Endothelial cell of umbilical vein (primary cell): ENCODE results near the gene TNRC6C. TPM values are rescaled to one million over a fixed set of nuclear protein-coding genes. Genes with fewer than 3 reads are reported as not detected.

ENCODE experiments used
- BruUV-seq: library from RNA; stranded (reverse); fragments of 400-500 nt; replicated peaks from 2 replicates; lab custom pipeline; 2021; lab: Mats Ljungman, UMichigan
- CTCF ChIA-PET: fragments of 300-600, 350-600 bp; sonication (Branson Sonifier 250); formaldehyde crosslinking; loops from one replicate; lab custom pipeline; 2021; ENCODE audit warnings: antibody characterized with exemption, inconsistent platforms; lab: Charles Lee
- POLR2A ChIA-PET: fragments of 300-600, 350-600 bp; sonication (Branson Sonifier 250); formaldehyde crosslinking; loops from one replicate; lab custom pipeline; 2021; ENCODE audit warnings: antibody characterized with exemption, inconsistent platforms; lab: Charles Lee
- DNase-seq: peaks from one replicate; pipeline ENCODE4 v3.0.0-alpha.2; 2011; ENCODE audit warnings: low read depth, low spot score
- FAIRE-seq: peaks from 2 replicates; lab custom pipeline; 2011; peaks lifted over from hg19 to GRCh38; lab: Jason Lieb, UNC
- H2AFZ ChIP-seq: 2 replicates; pipeline ENCODE4 v1.6.0; 2012; ENCODE audit warnings: low read depth, low read length, control low read depth, inconsistent platforms
- H3K27ac ChIP-seq: 2 replicates; pipeline ENCODE4 v1.5.1; 2011; ENCODE audit warnings: low read depth, mild to moderate bottlenecking, control low read depth, low read length, moderate library complexity; ENCODE audit not compliant: insufficient read depth
- H3K27me3 ChIP-seq, 2 experiments: 2 replicates each; pipeline versions ENCODE4 v1.6.0 to v1.6.1; 2011; ENCODE audit warnings: low read length in 2 of 2, mixed read lengths in 1 of 2; ENCODE audit not compliant: control insufficient read depth in 2 of 2, insufficient read depth in 2 of 2
- H3K36me3 ChIP-seq, 2 experiments: 2 replicates in 1 of 2; 3 replicates in 1 of 2; pipeline ENCODE4 v1.5.1; 2011; ENCODE audit warnings: low read length in 2 of 2, mild to moderate bottlenecking in 1 of 2, moderate library complexity in 1 of 2; ENCODE audit not compliant: control insufficient read depth in 2 of 2, insufficient read depth in 2 of 2; ENCODE audit errors: extremely low read depth in 1 of 2
- H3K4me1 ChIP-seq: 3 replicates; pipeline ENCODE4 v1.5.1; 2011; ENCODE audit warnings: mild to moderate bottlenecking, low read length; ENCODE audit not compliant: control insufficient read depth, insufficient read depth; ENCODE audit errors: extremely low read depth
- H3K4me2 ChIP-seq: 2 replicates; pipeline ENCODE4 v1.6.1; 2011; ENCODE audit warnings: low read length, control low read depth, mixed read lengths; ENCODE audit not compliant: insufficient read depth
- H3K4me3 ChIP-seq, 3 experiments: fragments of 200-600 bp in 1 of 3; sonication (generic), shearing (Covaris generic) in 1 of 3; replicated peaks in 1 of 3; 2 replicates each; pipeline ENCODE4 v1.5.1; 2011 to 2016; ENCODE audit warnings: control low read depth in 3 of 3, low read length in 3 of 3, mild to moderate bottlenecking in 2 of 3, inconsistent platforms in 1 of 3, low read depth in 1 of 3, moderate library complexity in 1 of 3; ENCODE audit not compliant: insufficient read depth in 1 of 3
- H3K79me2 ChIP-seq: 2 replicates; pipeline ENCODE4 v1.6.0; 2012; ENCODE audit warnings: low read length, inconsistent platforms; ENCODE audit not compliant: control insufficient read depth, insufficient read depth
- H3K9ac ChIP-seq: replicated peaks from 2 replicates; pipeline ENCODE3; 2011; ENCODE audit warnings: low read length, control low read depth; ENCODE audit not compliant: insufficient read depth; ENCODE audit errors: extremely low read depth
- H3K9me1 ChIP-seq: replicated peaks from 3 replicates; pipeline ENCODE4 v1.6.0; 2011; ENCODE audit warnings: mild to moderate bottlenecking, low read length; ENCODE audit not compliant: control insufficient read depth, insufficient read depth; ENCODE audit errors: extremely low read depth
- H3K9me3 ChIP-seq: replicated peaks from 2 replicates; pipeline ENCODE4 v1.5.1; 2012; ENCODE audit warnings: low read length, inconsistent platforms; ENCODE audit not compliant: control insufficient read depth, insufficient read depth
- H4K20me1 ChIP-seq: replicated peaks from 2 replicates; pipeline ENCODE3; 2011; ENCODE audit warnings: mild to moderate bottlenecking, low read length; ENCODE audit not compliant: control insufficient read depth, insufficient read depth; ENCODE audit errors: extremely low read depth
- CTCF ChIP-seq, 2 donors: IDR thresholded peaks; 1 replicate in 1 of 2; 2 replicates in 1 of 2; pipeline ENCODE4 v1.5.1; 2011; ENCODE audit warnings: low read length in 2 of 2, mild to moderate bottlenecking in 2 of 2, moderate library complexity in 2 of 2, control low read depth in 1 of 2, inconsistent platforms in 1 of 2, low read depth in 1 of 2; ENCODE audit not compliant: insufficient read depth in 1 of 2; ENCODE audit errors: extremely low read depth in 1 of 2
- EZH2 ChIP-seq: IDR thresholded peaks from 2 replicates; pipeline ENCODE4 v1.6.1; 2012; ENCODE audit warnings: borderline replicate concordance, low read depth, mild to moderate bottlenecking, moderate library complexity, low read length, inconsistent platforms; ENCODE audit not compliant: severe bottlenecking
- FOS ChIP-seq: IDR thresholded peaks from 2 replicates; pipeline ENCODE4 v1.6.1; 2011; ENCODE audit warnings: mild to moderate bottlenecking, low read length, moderate library complexity, borderline replicate concordance; ENCODE audit not compliant: insufficient read depth
- GATA2 ChIP-seq: IDR thresholded peaks from 2 replicates; pipeline ENCODE4 v1.7.0; 2011; ENCODE audit warnings: low read depth, mild to moderate bottlenecking, moderate library complexity, mixed read lengths, low read length; ENCODE audit not compliant: insufficient read length, insufficient read depth
- JUN ChIP-seq: IDR thresholded peaks from 2 replicates; pipeline ENCODE4 v1.6.1; 2011; ENCODE audit warnings: borderline replicate concordance, low read depth; ENCODE audit not compliant: insufficient read length, insufficient read depth
- MAX ChIP-seq: IDR thresholded peaks from 2 replicates; pipeline ENCODE4 v1.6.1; 2011; ENCODE audit not compliant: insufficient read depth, insufficient read length
- MYC ChIP-seq: IDR thresholded peaks from one replicate; pipeline ENCODE4 v1.6.1; 2011; ENCODE audit warnings: mild to moderate bottlenecking, low read depth, low read length
- POLR2A ChIP-seq: IDR thresholded peaks from 2 replicates; pipeline ENCODE4 v1.6.1; 2012; ENCODE audit warnings: low read depth, mild to moderate bottlenecking, control low read depth, low read length
- POLR2AphosphoS5 ChIP-seq: IDR thresholded peaks from 2 replicates; pipeline ENCODE4 v1.6.1; 2012; ENCODE audit warnings: low read depth, mild to moderate bottlenecking, control low read depth, low read length, moderate library complexity; ENCODE audit not compliant: insufficient read depth
- dilution Hi-C: fragments of 300-500 bp; cut with MboI; formaldehyde crosslinking; loops from one replicate; pipeline ENCODE4 v1.15.0; 2019; ENCODE audit warnings: low sequenced_read_pairs; ENCODE audit not compliant: extremely low pct_ligation_motif_present
- intact Hi-C: fragments of 100-400 bp; cut with micrococcal nuclease; formaldehyde crosslinking; loops from one replicate; pipeline ENCODE4 v1.10.0; 2022
- polyA plus RNA-seq, 4 experiments: library from polyadenylated mRNA; depleted of rRNA in 3 of 4; stranded (reverse) in 3 of 4; unstranded in 1 of 4; fragments of >200 nt; gene quantifications; 2 replicates each; pipeline versions ENCODE4 v1.2.1 to v1.2.3, GENCODE V29; 2011 to 2012; ENCODE audit warnings: missing spikeins in 1 of 4
- total RNA-seq: library from RNA; stranded (reverse); gene quantifications from 2 replicates; pipeline ENCODE4 v1.2.3, GENCODE V29; 2021

The TNRC6C gene
- total and polyA plus RNA-seq, 2 donors (not counting 3 experiments of a cell fraction or from before 2014, with no cell fraction given) = 2.1 to 17.5 TPM

DNA sequence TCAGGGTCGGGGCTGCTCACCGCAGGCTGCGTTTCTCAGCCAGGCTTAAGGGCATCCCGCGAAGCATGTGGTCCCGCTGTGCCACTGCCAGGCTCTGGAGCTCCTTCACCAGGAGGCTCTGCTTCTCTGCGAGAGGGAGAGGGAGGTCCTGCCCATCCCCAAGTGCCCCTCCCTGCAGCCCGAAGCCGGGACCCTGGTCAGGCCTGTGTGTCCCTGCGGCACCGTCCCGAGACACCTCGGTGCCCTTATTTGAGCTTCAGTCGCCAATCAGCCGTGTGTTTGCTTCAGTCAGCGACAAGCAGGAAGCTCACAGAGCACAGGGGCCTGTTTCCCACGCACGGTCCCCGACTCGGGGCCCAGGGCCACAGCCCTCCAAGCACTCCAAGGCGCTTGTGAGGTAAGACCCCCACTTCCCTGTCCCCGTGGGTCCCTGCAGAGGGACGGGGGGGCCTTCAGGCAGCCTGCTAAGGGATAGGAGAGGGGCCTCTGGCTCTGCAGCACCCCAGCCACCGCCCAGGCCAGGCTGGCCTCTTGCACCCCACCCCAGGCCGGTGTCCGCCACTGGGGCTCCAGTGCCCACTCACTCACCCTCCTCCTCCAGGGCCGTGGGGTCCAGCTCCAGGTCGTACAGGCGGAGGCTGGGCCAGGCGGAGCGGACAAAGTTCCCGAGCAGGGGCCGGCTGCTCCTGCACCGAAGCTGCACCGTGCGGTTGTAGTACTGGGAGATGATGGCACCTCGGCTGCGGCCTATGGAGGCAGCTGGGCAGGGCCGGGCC is 166.8 kb downstream of the TNRC6C start:
- Histone ChIP-seq H3K4me3 (no peak overlapping the region), H2AFZ (no peak overlapping the region), H3K36me3 (peaks cover 0 to 14% of the 10 kb centered on the region in 2 experiments), H3K9ac (no peak overlapping the region), H4K20me1 (no peaks in the 10 kb centered on the region), H3K4me1 (peaks cover 20% of the 10 kb centered on the region), H3K27ac (no peak overlapping the region), H3K27me3 (no peaks in the 10 kb centered on the region), H3K4me2 (no peak overlapping the region), H3K9me1 (no peaks in the 10 kb centered on the region), H3K79me2 (no peaks in the 10 kb centered on the region), H3K9me3 (no peaks in the 10 kb centered on the region)
- FAIRE-seq (no peak), DNase-seq (no peak)
- intact Hi-C loops (loop anchor here (5.0 kb wide), 1 partner anchor 127 kb away; no protein-coding TSS in a partner anchor), dilution Hi-C loops (no loop called here)
- ChIA-PET CTCF (interaction anchor here (1.3 to 1.9 kb wide), 2 partner anchors 10 to 17 kb away, joined by 3 to 8 read pairs; no protein-coding TSS in a partner anchor), POLR2A (no interaction called here)
- no TSS peak for BruUV-seq
- TF ChIP-seq POLR2AphosphoS5 (no peak), JUN (no peak), GATA2 (no peak), CTCF (IDR thresholded peaks at IDR 0.05; ENCODE audit: extremely low read depth in 1 of 2, insufficient read depth in 1 of 2, low read depth in 1 of 2, low read length in 2 of 2) (no peak), POLR2A (no peak), MAX (no peak), EZH2 (no peak), MYC (no peak), FOS (no peak)
